ENCODE measurements around the gene HOXC12. TPM values are rescaled to one million over a fixed set of nuclear protein-coding genes. Genes with fewer than 3 reads are reported as not detected.

Gene HOXC12
- total RNA-seq, 2 experiments from 2014 or later, result not detected

DNA sequence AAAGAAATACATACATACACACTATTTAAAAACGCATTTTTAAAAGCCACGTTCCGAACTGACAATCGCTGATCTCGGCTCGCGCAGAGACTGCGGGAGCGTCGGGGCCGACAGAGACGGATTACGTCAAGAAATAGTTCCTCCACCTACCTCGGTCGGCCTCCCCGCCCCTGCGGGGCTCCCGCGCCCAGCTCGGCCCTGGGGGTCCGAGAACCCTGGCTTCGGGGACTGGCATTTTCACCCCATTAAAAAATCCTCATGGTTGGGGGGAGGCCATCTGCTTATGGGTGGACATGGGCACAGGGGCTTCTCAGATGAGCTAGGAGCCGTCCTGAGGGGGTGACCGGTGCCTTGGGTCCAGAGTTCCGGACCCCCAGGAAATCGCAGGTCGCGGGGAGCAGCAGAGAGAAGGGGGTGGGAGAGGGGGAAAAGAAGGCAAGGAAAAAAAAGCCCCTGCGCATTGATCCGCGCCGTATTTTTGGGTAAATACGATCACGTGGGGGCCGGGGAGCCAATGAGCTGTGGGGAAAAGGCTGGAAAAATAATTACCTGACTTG, 44.9 kb downstream of the HOXC12 start:
- peak; percentile 41 for DNase-seq
- H3K4me1 Mint-ChIP-seq (ENCODE audit: low read depth), result peaks cover 33% of the 10 kb centered on the region
- H3K4me3 Mint-ChIP-seq, result peak overlapping the region; percentile 39
- no peaks in the 10 kb centered on the region for H3K36me3 Mint-ChIP-seq (ENCODE audit: low read depth)
- intact Hi-C loops (cut with micrococcal nuclease), result loop anchor here (1.0 to 5.0 kb wide), 2 partner anchors 14 to 42 kb away; partner anchors contain the start of gene HOXC10
- H3K27me3 Mint-ChIP-seq (ENCODE audit: low read depth), result peaks cover 81% of the 10 kb centered on the region
- CTCF ChIA-PET, result interaction anchor here (0.7 to 1.9 kb wide), 8 partner anchors 14 to 360 kb away, joined by 3 to 10 read pairs (median 3); partner anchors contain the start of gene HOXC10
- no peak overlapping the region for H3K27ac Mint-ChIP-seq
- H3K9me3 Mint-ChIP-seq, result no peaks in the 10 kb centered on the region

DNA sequence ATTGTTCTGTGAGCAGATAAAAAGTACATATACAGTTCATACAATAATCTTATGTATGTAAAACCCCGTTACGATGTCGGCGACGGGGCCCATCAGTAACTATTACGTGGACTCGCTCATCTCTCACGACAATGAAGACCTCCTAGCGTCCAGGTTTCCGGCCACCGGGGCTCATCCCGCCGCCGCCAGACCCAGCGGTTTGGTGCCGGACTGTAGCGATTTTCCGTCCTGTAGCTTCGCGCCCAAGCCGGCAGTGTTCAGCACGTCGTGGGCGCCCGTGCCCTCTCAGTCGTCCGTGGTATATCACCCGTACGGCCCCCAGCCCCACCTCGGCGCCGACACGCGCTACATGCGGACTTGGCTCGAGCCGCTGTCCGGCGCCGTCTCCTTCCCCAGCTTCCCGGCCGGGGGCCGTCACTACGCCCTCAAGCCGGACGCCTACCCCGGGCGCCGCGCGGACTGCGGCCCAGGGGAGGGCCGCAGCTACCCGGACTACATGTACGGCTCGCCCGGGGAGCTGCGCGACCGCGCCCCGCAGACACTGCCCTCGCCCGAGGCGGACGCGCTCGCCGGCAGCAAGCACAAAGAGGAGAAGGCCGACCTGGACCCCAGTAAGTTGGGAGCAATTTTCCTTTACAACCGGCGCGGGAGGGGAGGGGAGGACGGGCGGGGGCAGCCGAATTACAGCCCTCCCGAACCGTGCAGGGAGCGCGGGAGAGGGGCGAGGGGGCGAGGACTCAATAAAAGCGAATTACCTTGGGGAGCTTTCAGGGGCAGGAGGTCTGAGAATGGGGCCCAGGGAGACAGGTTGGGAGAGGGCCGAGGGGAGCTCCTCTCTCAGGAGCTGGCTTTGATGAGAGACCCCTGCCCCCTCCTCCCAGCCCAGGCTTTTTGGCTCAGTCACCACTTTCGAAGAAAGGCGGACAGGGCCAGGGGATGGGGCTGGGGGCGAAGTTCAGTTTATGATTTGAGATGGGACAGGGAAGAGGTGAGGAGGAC, 45.7 kb downstream of the HOXC12 start, which contains the start of gene HOXC9:
HOXC9 (plus strand) TSS at position 46 of the 999 bp plus-strand sequence; CDS start at position 74, 28 bp downstream.
- H3K4me3 Mint-ChIP-seq, result peak within 1 kb of the TSS; percentile 39
- intact Hi-C loops (cut with micrococcal nuclease), result loop anchor here (1.0 kb wide), 1 partner anchor 15 kb away; the partner anchor contains the start of gene HOXC10
- no peaks in the 10 kb centered on the region for H3K9me3 Mint-ChIP-seq
- DNase-seq, result no peak
- H3K27ac Mint-ChIP-seq, result no peak within 1 kb of the TSS
- peaks cover 28% of the 10 kb centered on the region for H3K4me1 Mint-ChIP-seq (ENCODE audit: low read depth)
- H3K27me3 Mint-ChIP-seq (ENCODE audit: low read depth), result peaks cover 82% of the 10 kb centered on the region
- CTCF ChIA-PET, result interaction anchor here (0.6 to 1.9 kb wide), 10 partner anchors 15 to 359 kb away, joined by 3 to 6 read pairs (median 3); partner anchors contain the start of gene HOXC10
- H3K36me3 Mint-ChIP-seq (ENCODE audit: low read depth), result no peaks in the 10 kb centered on the region

DNA sequence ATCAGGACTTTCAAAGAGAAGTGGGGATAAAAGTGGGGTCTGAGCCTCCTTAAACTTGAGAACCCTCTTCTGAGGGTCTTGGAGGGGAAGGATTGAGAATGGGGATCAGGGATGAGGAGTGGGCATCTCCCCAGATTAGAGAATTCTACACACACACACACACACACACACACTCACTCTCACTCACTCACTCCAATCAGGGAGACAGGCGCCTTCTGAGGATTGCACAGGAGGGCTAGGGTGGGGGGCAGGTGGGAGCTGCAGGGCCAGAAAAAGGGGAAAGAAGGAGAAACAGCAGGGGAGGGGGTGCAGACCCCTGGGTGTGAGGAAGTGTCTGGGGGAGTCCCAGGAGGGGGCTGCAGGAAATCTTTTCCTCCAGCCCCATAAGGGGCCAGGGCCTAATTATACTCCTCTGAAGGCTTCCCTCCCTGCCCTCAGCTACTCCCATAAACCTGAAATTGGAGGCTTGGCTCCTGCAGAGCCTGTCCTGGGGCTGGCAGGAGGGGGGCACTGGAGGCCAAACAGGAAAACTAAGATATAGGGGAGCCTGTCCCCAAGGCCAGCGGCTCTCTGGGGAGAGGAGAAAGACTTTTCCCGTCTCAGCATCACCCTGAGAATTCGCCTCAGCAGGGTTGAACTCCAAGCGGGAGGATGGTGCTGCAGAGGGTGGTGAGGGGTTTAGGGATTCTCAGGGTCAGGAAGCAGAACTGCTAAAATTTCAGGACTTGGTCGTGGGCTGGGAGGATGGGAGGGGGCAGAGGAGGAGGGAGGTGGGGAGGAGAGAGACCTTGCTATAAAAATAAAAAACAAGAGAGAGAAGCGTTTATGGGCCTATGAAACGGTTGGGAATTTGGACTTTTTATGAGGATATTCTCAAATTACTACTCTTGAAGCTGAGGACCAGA, 46.8 kb downstream of the HOXC12 start:
- H3K9me3 Mint-ChIP-seq, result no peaks in the 10 kb centered on the region
- H3K4me1 Mint-ChIP-seq (ENCODE audit: low read depth), result peaks cover 26% of the 10 kb centered on the region
- H3K4me3 Mint-ChIP-seq, result no peak overlapping the region
- intact Hi-C loops (cut with micrococcal nuclease), result no loop called here
- peaks cover 88% of the 10 kb centered on the region for H3K27me3 Mint-ChIP-seq (ENCODE audit: low read depth)
- no peak overlapping the region for H3K27ac Mint-ChIP-seq
- DNase-seq, result no peak
- CTCF ChIA-PET, result interaction anchor here (0.6 to 1.9 kb wide), 4 partner anchors 191 to 209 kb away, joined by 3 to 6 read pairs (median 4); no protein-coding TSS in a partner anchor
- no peaks in the 10 kb centered on the region for H3K36me3 Mint-ChIP-seq (ENCODE audit: low read depth)

DNA sequence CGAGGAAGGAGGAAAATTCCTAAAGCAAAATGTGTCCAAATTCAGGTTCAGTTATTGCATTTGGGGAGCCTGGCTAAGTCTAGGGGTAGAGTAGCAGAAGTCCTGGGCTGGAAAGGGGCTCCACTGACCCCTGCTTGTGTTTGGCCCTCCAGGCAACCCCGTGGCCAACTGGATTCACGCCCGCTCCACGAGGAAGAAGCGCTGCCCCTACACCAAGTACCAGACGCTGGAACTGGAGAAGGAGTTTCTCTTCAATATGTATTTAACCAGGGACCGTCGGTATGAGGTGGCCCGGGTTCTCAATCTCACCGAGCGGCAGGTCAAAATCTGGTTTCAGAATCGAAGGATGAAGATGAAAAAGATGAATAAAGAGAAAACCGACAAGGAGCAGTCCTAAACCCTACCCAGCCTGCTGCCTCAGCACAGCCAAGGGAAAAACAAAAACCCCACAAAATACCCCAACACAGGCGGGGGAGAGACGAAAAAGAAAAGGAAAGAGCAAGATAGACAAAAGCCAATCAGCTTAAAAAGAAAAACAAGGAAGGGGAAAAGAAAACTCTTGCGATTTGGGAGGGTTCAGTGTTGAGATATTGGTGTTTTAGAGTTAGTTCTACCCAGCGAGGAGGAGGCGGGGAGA, 47.7 kb downstream of the HOXC12 start:
- CTCF ChIA-PET, result interaction anchor here (1.7 to 6.8 kb wide), 2 partner anchors 16 to 205 kb away, joined by 5 to 38 read pairs; partner anchors contain the start of gene HOXC10
- H3K36me3 Mint-ChIP-seq (ENCODE audit: low read depth), result no peaks in the 10 kb centered on the region
- no peak overlapping the region for H3K27ac Mint-ChIP-seq
- peaks cover 93% of the 10 kb centered on the region for H3K27me3 Mint-ChIP-seq (ENCODE audit: low read depth)
- DNase-seq, result no peak
- no peak overlapping the region for H3K4me3 Mint-ChIP-seq
- peaks cover 26% of the 10 kb centered on the region for H3K4me1 Mint-ChIP-seq (ENCODE audit: low read depth)
- intact Hi-C loops (cut with micrococcal nuclease), result no loop called here
- no peaks in the 10 kb centered on the region for H3K9me3 Mint-ChIP-seq

DNA sequence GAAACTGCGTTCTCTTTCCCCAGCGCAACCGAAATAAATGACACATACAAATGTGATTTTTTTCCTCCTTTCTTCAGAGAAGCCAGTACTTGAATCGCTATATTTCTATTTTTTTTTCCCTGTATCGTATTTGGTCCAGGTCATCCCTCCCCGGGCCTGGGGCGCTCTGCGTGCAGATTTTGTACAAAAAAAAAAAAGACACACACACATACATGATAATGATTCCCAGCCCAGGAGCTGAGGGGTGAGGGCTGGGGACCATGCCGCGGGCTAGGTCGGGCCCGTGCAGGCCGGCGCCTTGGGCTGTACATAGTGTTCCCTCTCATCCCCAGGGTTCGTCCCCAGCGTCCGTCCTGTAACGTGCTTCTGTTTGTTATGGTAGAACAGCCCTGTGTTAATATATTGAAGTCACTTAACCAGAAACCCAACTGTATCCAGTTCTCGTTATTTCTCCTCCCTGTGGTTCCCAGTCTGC, 48.2 kb downstream of the HOXC12 start:
- CTCF ChIA-PET, result interaction anchor here (1.7 to 6.8 kb wide), 3 partner anchors 16 to 204 kb away, joined by 5 to 48 read pairs (median 38); partner anchors contain the start of gene HOXC10
- no peak overlapping the region for H3K27ac Mint-ChIP-seq
- H3K4me3 Mint-ChIP-seq, result no peak overlapping the region
- H3K27me3 Mint-ChIP-seq (ENCODE audit: low read depth), result peaks cover 93% of the 10 kb centered on the region
- intact Hi-C loops (cut with micrococcal nuclease), result no loop called here
- H3K36me3 Mint-ChIP-seq (ENCODE audit: low read depth), result no peaks in the 10 kb centered on the region
- H3K9me3 Mint-ChIP-seq, result no peaks in the 10 kb centered on the region
- H3K4me1 Mint-ChIP-seq (ENCODE audit: low read depth), result peaks cover 23% of the 10 kb centered on the region
- no peak for DNase-seq

DNA sequence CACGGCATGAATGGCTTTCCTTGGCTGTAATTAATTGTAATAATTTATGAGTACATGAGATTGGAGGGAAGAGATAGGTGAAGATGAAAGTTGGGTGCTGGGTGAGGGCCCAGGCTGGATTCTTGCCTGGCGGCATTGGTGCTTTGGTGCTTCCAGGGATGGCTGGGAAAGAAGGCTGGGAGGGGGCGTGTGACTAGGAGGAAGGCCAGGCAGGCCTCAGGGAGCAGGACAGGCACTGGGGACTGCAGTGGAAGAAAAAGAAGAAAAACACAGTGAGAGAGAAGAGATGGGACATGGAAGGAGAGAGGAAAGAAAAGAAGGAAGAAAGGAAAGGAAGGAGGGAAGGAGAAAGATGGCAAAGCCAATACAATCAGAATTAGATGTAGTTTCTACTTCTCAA, 48.9 kb downstream of the HOXC12 start:
- no peak overlapping the region for H3K27ac Mint-ChIP-seq
- intact Hi-C loops (cut with micrococcal nuclease), result no loop called here

DNA sequence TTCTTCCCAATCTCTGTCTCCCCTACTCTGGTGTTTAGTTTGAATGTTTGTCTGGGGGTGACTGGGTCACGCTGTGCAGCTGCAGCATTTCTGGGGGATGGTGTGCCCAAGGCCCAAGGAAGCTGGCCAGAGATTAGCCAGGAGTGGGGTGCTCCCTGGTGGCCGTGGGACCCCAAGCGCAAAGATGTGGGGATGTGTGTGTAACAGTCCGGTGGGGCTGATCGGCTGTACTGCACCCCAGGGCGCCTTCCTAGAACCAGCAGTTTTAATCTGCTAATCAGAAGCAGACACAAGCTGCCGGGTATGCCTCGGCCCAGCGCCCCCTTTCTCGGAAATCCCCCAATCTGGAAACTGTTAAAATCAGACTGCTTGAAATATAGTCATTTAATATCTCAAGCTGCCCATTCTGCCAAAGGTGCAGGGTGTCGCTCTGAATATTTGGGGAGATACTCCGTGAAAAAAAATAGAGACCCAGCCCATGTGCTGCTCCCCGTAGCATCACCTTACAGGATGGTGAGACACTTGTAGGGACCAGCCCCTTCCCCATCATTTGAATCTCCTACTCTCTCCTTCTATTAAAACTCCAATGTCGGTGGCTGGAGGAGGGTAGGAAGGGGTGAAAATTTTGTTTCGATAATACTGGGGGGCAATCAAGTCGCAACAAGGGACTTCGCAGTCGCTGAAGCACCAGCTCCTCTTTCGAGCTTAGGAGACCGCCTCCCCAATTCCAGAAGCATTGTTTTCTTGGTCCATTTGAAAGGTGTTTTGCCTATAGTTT, 49.5 kb downstream of the HOXC12 start:
- CTCF ChIA-PET, result interaction anchor here (0.9 to 6.8 kb wide), 10 partner anchors 12 to 203 kb away, joined by 3 to 72 read pairs (median 6); partner anchors contain the start of genes HOXC10, HOXC5 and SMUG1
- no peaks in the 10 kb centered on the region for H3K9me3 Mint-ChIP-seq
- peaks cover 89% of the 10 kb centered on the region for H3K27me3 Mint-ChIP-seq (ENCODE audit: low read depth)

More for the DNA sequence above, 48.9 kb downstream of the HOXC12 start:
- Mint-ChIP-seq H3K27me3 (ENCODE audit: low read depth) (peaks cover 92% of the 10 kb centered on the region), H3K4me3 (no peak overlapping the region), H3K4me1 (ENCODE audit: low read depth) (peaks cover 20% of the 10 kb centered on the region), H3K9me3 (no peaks in the 10 kb centered on the region), H3K36me3 (ENCODE audit: low read depth) (no peaks in the 10 kb centered on the region)
- CTCF ChIA-PET, result interaction anchor here (1.1 to 6.8 kb wide), 7 partner anchors 13 to 203 kb away, joined by 3 to 72 read pairs (median 31); partner anchors contain the start of genes HOXC10 and SMUG1
- DNase-seq, result no peak

DNA sequence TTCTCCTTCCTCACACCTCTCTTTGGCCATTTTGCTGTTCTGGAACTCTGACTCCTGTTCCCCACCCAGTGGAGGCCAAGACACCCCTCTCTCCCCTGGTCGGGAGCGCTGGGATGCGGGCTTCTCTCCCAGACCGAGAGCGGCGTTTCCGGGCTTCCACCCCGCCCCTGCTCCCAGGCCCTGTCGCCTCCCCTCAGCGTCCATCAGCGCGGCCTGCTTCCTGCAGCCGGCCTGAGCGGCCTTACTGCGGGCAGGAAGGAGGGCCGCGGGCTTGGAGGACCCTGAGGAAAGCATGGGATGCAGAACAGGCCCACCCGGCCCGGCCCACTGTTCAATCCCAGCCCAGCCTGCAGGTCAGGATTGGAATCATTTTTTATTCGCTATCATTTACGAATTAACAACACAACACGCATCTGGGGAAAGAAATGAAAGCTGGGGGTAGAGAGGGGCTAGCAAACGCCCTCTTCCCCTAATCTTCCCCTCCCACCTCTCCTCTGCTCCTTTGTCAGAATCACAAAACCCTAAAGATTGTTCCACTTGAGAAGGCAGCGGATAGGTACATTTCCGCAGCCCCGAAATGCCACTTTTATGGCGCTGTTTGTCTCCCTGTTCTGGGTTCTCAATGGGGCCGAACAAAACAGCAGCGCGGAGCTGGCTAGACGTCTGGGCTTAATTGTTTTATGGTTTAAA, 50.3 kb downstream of the HOXC12 start:
- H3K9me3 Mint-ChIP-seq, result no peaks in the 10 kb centered on the region
- no peak overlapping the region for H3K4me3 Mint-ChIP-seq
- CTCF ChIA-PET, result interaction anchor here (0.9 to 6.8 kb wide), 14 partner anchors 12 to 202 kb away, joined by 3 to 72 read pairs (median 5); partner anchors contain the start of genes HOXC10, HOXC5 and SMUG1
- H3K27me3 Mint-ChIP-seq (ENCODE audit: low read depth), result peaks cover 92% of the 10 kb centered on the region
- no peak for DNase-seq
- peaks cover 24% of the 10 kb centered on the region for H3K4me1 Mint-ChIP-seq (ENCODE audit: low read depth)
- no peaks in the 10 kb centered on the region for H3K36me3 Mint-ChIP-seq (ENCODE audit: low read depth)
- no peak overlapping the region for H3K27ac Mint-ChIP-seq
- intact Hi-C loops (cut with micrococcal nuclease), result no loop called here

More for the DNA sequence above, 49.5 kb downstream of the HOXC12 start:
- no peaks in the 10 kb centered on the region for H3K36me3 Mint-ChIP-seq (ENCODE audit: low read depth)
- H3K4me1 Mint-ChIP-seq (ENCODE audit: low read depth), result peaks cover 20% of the 10 kb centered on the region
- no peak overlapping the region for H3K4me3 Mint-ChIP-seq
- intact Hi-C loops (cut with micrococcal nuclease), result no loop called here
- DNase-seq, result no peak
- no peak overlapping the region for H3K27ac Mint-ChIP-seq

DNA sequence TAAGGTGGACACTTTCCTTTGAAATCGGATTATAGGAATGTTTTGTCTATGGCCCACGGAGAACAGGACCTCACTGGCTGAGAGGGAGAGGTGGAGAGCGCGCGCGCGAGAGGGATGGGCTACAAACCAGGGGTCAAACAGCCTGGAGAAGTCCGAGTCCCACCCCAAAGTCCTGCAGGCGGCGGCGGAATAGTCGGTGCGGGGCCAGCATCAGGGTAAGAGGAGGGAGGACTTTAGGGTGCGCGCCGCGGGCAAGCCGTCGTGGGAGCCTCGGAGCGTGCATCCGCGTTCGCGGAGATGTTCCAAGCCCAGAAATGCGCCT, 50.8 kb downstream of the HOXC12 start:
- Mint-ChIP-seq H3K36me3 (ENCODE audit: low read depth) (no peaks in the 10 kb centered on the region), H3K4me1 (ENCODE audit: low read depth) (peaks cover 24% of the 10 kb centered on the region), H3K27ac (no peak overlapping the region), H3K27me3 (ENCODE audit: low read depth) (peaks cover 92% of the 10 kb centered on the region), H3K4me3 (no peak overlapping the region), H3K9me3 (no peaks in the 10 kb centered on the region)
- CTCF ChIA-PET, result interaction anchor here (0.6 to 6.8 kb wide), 15 partner anchors 11 to 262 kb away, joined by 3 to 72 read pairs (median 5); partner anchors contain the start of genes HOXC10, HOXC5 and SMUG1
- DNase-seq, result no peak
- intact Hi-C loops (cut with micrococcal nuclease), result no loop called here
